ENCODE data around the gene EDDM13.

DNA sequence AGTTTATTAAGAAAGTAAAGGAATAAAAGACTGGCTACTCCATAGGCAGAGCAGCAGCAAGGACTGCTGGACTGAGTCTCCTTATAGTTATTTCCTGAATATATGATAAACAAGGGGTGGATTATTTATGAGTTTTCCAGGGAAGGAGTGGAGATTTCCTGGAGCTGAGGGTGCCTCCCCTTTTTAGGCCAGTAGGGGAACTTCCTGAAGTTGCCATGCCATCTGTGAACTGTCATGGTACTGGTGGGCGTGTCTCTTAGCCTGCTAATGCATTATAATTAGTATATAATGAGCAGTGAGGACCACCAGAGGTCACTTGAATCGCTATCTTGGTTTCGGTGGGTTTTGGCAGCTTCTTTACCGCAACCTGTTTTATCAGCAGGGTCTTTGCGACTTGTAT lies 28.6 kb downstream of the EDDM13 start:
- TF ChIP-seq, protein P1, sequence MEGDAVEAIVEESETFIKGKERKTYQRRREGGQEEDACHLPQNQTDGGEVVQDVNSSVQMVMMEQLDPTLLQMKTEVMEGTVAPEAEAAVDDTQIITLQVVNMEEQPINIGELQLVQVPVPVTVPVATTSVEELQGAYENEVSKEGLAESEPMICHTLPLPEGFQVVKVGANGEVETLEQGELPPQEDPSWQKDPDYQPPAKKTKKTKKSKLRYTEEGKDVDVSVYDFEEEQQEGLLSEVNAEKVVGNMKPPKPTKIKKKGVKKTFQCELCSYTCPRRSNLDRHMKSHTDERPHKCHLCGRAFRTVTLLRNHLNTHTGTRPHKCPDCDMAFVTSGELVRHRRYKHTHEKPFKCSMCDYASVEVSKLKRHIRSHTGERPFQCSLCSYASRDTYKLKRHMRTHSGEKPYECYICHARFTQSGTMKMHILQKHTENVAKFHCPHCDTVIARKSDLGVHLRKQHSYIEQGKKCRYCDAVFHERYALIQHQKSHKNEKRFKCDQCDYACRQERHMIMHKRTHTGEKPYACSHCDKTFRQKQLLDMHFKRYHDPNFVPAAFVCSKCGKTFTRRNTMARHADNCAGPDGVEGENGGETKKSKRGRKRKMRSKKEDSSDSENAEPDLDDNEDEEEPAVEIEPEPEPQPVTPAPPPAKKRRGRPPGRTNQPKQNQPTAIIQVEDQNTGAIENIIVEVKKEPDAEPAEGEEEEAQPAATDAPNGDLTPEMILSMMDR (IDR thresholded peaks at IDR 0.05) = no peak
- no peak for TF ChIP-seq POLR2A (IDR thresholded peaks at IDR 0.05)

Data from lower leg skin (tissue), 3 donors.